Activated CD8-positive, alpha-beta memory T cell treated with anti-CD3 and anti-CD28 coated beads, Interleukin-2, amount 50 U/mL, for 1 hour (primary cell): Measurements from ENCODE around the gene MAP2K5.

Source experiments
- DNase-seq: peaks from one replicate; pipeline ENCODE4 v3.0.0-alpha.2; 2020; ENCODE audit errors: extremely low read depth

MAP2K5 gene

GRCh38 chr15:67836477-67836876 is 294.0 kb downstream of the MAP2K5 start:
- DNase-seq, result no peak

DNA sequence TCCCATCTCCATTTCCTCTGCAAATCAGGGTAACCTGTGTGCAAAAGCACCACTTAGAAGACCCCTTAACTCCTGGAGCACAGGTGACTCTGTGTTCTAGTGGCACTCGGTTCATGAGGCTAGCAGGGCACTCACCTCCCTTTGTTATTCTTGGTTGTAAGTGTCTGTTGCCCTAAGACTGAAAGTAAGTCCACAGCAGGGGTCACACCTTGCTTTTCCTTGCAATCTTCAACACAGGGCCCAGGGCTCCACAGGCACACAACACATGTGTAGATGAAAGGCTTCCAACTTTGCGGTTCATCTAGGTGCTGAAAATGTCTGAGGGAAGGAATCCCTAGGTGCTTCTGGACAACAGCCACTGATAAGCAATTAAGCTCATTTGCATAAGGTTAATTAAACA is 294.5 kb downstream of the MAP2K5 start:
- DNase-seq, result no peak

DNA sequence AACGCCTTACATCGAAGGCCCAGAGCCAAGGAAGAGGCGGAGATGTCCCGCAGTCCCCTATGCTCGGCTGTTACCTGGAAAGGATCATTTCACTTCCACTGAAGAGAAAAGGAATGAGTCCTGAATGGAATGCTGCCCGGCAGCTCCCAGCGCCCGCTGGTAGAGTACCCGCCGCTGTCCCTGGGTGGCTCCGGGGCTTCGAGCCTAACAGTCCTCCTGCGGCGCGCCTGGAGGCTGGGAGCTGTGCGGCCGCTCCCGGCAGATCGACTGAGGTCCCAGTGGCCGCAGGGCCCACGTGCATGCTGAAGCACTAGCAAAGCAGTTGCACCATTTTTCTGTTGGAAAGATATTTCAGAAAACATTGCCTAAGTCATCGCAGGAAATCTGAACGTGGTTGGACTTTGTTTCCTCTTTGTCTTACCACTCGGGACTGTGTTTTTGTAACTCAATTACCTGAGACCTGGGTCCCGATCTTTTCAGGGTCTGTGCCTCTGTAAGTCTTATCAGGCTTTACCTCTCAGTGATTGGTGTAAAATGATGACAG is 296.4 kb downstream of the MAP2K5 start:
- no peak for DNase-seq

DNA sequence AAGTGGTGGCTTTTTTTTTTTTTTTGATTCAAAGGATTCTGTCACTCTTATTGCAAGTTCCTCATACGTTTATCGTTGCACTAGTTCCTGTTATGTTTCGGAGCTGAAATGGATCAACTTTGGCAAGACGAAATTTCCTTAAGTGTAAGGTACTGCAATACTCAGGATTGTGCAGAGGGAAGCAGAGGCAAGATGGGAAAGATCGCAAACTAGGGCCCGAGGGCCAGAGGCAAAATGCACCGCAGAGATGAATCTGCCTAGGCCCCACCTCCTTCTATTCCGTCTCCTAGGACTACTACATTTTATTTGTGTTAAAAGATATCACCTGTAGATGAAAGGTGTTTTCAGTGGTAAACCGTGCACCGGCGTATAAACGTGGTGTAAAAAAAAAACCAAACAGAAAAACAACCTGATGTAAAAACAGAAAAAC is 297.0 kb downstream of the MAP2K5 start:
- no peak for DNase-seq

GRCh38 chr15:67839929-67840748 is 297.6 kb downstream of the MAP2K5 start, which contains the start of gene RNU6-1:
Gene RNU6-1 (minus strand): TSS chr15:67840045.
- DNase-seq, result peak; percentile 83

GRCh38 chr15:67840749-67841512 is 298.4 kb downstream of the MAP2K5 start:
- no peak for DNase-seq

DNA sequence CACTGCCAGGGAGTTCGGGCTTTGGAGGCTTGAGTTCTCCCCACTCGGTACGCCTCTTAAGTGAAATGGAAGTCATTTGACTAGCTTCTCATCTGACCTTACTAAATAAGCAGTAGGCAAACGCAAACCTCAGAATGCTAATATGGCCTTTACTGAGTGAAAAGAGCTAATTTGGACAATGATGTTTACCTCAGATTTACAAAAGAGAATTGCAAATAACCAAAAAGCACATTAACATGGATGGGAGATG is 298.9 kb downstream of the MAP2K5 start:
- no peak for DNase-seq

DNA sequence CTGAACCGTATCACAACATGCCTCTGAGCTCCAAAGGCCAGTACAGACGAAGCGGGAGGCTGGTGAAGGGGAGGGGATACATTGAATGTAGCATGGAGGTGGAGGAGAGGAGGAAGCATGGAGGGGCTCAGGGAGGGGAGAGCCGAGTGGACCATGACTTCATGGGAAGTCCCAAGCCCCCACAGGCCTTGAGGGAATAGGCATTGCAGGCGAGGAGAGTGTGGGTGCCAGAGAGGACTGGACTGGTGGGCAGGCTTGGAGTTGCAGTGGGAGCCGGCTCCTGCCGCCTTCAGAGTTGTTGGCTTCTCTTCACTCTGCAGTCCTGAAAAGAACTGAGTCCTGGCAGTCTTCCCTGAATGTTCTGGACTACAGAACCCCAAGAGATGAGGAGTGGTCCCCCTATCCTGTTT is 300.6 kb downstream of the MAP2K5 start:
- no peak for DNase-seq

DNA sequence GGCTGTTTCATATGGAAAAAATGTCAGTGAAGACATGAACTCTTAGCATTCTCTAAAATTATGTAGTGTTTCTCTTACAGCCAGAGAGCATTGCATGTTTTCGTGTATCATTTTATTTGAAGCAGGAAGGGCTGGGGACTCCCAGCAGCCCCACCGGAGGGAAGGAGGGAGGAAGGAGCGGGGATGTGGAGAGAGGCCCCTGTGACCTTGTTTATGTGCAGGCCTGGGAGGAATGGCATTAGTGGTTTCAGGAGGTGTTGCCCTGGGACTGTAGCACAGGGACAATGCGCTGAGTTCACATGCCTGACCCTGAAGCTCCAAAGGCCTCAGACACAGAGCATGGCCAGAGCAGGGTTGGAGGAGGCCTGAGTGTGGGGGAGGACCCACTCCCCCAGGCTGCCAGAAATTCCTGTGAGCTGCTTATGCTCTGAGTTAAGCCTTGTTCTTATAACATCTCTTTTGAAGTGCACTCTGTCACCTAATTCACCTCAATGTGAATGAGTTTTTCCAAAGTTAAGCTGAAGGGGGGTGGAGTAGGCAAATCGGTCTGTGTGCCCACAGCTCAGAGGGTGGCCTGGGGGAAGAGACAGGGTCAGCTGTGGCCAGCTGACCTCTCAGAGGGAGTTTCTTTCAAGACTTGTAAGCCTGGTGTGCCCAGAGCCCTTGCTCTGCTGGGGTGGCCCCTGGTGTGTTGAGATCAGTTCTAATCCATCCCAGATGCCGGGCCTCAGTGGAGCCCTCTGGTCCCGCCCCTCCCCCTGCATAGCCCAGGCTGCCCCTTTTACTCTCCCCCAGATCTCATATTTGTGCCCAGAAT is 301.3 kb downstream of the MAP2K5 start:
- no peak for DNase-seq

GRCh38 chr15:67845974-67846373 is 303.5 kb downstream of the MAP2K5 start:
- DNase-seq, result no peak

- no peak for DNase-seq
Measured at GRCh38 chr15:67849538-67849937, 307.0 kb downstream of the MAP2K5 start.

DNA sequence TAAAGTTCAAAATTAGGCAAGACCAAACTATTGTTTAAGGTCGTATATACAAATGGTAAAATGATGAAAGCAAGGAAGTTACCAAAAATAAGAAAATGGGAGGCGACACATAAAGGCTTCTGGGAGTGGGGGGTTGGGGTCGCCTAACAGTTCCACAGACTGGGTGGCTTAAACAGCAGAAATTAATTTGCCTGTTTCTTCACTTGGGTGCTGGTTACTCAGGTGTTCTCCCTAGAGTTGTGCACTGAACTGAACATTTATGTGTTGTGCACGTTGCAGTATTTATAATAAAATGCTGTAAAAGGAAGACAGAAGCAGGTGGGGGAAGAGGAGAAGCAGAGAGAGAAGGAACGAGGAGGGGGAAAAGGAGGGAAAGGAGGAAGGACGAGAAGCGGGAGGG is 307.8 kb downstream of the MAP2K5 start:
- no peak for DNase-seq

DNA sequence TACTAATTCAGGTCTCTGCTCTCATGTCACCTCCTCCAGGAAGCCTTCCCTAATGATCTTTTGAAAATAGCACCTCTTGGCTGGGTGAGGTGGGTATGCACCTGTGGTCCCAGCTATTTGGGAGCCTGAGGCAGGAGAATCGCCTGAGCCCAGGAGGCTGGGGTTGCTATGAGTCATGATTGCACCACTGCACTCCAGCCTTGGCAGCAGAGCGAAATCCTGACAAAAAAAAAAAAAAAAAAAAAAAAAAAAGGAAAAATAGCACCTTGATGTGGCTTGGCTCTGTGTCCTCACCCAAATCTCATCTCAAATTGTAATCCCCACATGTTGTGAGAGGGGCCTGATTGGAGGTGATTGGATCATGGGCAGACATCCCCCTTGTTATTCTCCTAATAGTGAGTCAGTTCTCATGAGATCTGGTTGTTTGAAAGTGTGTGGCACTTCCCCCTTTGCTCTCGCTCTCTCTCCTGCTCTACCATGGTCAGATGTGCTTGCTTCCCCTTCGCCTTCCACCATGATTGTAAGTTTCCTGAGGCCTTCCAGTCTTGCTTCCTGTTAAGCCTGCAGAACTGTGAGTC is 308.6 kb downstream of the MAP2K5 start:
- no peak for DNase-seq

GRCh38 chr15:67852418-67852817 is 309.9 kb downstream of the MAP2K5 start:
- DNase-seq, result no peak

- no peak for DNase-seq
Measured at GRCh38 chr15:67853454-67853853, 311.0 kb downstream of the MAP2K5 start.

DNA sequence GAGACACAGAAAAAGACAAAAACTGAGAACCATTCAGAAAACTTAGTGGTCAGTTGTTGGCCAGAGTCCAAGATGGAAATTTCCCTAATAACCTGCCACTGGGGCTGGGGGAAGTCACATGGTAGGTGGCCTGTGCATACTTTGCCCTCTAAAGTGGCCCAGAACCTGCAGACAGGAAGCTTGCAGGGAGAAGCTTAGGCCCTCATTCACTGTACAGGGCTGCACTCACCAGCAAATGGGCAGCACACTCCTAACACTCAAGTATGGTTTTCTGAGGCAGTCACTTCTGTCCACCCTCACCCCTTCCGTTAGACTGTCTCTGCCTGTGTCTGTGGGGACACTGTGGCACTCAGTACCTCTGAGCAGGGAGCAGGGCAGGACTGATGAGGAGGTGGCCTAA is 311.9 kb downstream of the MAP2K5 start:
- no peak for DNase-seq

GRCh38 chr15:67855842-67856241 is 313.3 kb downstream of the MAP2K5 start:
- DNase-seq, result no peak
